HCT116 (cell line): Measurements from ENCODE around the gene FMNL1. TPM values are rescaled to one million over a fixed set of nuclear protein-coding genes. Genes with fewer than 3 reads are reported as not detected.

Source experiments
- ATAC-seq: fragments of 200-7000 bp; cut with Tn5 transposase; 2 replicates; pipeline ENCODE4 v1.9.1; 2020; ENCODE audit warnings: mild to moderate bottlenecking, moderate library complexity
- BruUV-seq: library from RNA; stranded (reverse); fragments of 400-500 nt; replicated peaks from 2 replicates; lab custom pipeline; 2021; lab: Mats Ljungman, UMichigan
- CTCF ChIA-PET: fragments of 300-600 bp; sonication (Branson Sonifier 250); formaldehyde crosslinking; loops from one replicate; lab custom pipeline; 2021; ENCODE audit warnings: antibody characterized with exemption; lab: Charles Lee
- POLR2A ChIA-PET: fragments of 300-600, 350-600 bp; sonication (Branson Sonifier 250); formaldehyde crosslinking; loops from one replicate; lab custom pipeline; 2021; ENCODE audit warnings: antibody characterized with exemption; lab: Charles Lee
- RAD21 ChIA-PET, 2 experiments: fragments of 300-600 bp; sonication (Branson Sonifier 250); formaldehyde crosslinking; loops; one replicate each; lab custom pipeline; 2023; ENCODE audit warnings: low total read pairs in 2 of 2; ENCODE audit not compliant: uncharacterized antibody in 2 of 2, unreplicated experiment in 2 of 2, low non-redundant PET in 1 of 2; lab: Charles Lee
- DNase-seq: peaks from one replicate; pipeline ENCODE4 v3.0.0-alpha.2; 2010; ENCODE audit warnings: low read depth, low spot score
- H2AFZ ChIP-seq: fragments of 200-600 bp; shearing (Covaris generic), sonication (generic); 2 replicates; pipeline ENCODE4 v1.6.1; 2017; ENCODE audit warnings: low read depth, mixed run types, mixed read lengths, antibody characterized with exemption, low read length; ENCODE audit not compliant: poor library complexity, severe bottlenecking
- H3K27ac ChIP-seq: 2 replicates; pipeline ENCODE4 v1.5.1; 2012; ENCODE audit warnings: low read depth, low read length
- H3K27me3 ChIP-seq: fragments of 200-600 bp; sonication (generic); 2 replicates; pipeline ENCODE4 v1.6.1; 2016; ENCODE audit warnings: mixed run types, low read length, mixed read lengths; ENCODE audit not compliant: insufficient read depth
- H3K36me3 ChIP-seq, 2 experiments: fragments of 200-500 bp in 1 of 2; fragments of 200-600 bp in 1 of 2; sonication (Bioruptor generic) in 1 of 2; sonication (generic) in 1 of 2; 2 replicates each; pipeline versions ENCODE4 v1.5.1 to v1.6.1; 2014 to 2016; ENCODE audit warnings: low read length in 2 of 2, inconsistent platforms in 1 of 2, mixed read lengths in 1 of 2, mixed run types in 1 of 2; ENCODE audit not compliant: insufficient read depth in 2 of 2, control insufficient read depth in 1 of 2
- H3K4me1 ChIP-seq, 2 experiments: fragments of 200-600 bp in 1 of 2; sonication (generic) in 1 of 2; 2 replicates each; pipeline versions ENCODE4 v1.5.1 to v1.6.1; 2012 to 2017; ENCODE audit warnings: low read length in 2 of 2, inconsistent platforms in 1 of 2, mild to moderate bottlenecking in 1 of 2, mixed read lengths in 1 of 2, mixed run types in 1 of 2, moderate library complexity in 1 of 2; ENCODE audit not compliant: insufficient read depth in 2 of 2, control insufficient read depth in 1 of 2
- H3K4me2 ChIP-seq: fragments of 200-600 bp; sonication (generic); 2 replicates; pipeline ENCODE4 v1.6.1; 2017; ENCODE audit warnings: mixed run types, low read length, mixed read lengths
- H3K4me3 ChIP-seq, 2 experiments: fragments of 200-600 bp in 1 of 2; sonication (generic) in 1 of 2; replicated peaks in 1 of 2; 2 replicates each; pipeline ENCODE4 v1.5.1; 2011 to 2016; ENCODE audit warnings: low read length in 2 of 2, control low read depth in 1 of 2, low read depth in 1 of 2, mild to moderate bottlenecking in 1 of 2, mixed read lengths in 1 of 2, mixed run types in 1 of 2
- H3K79me2 ChIP-seq: fragments of 200-600 bp; sonication (generic); 2 replicates; pipeline ENCODE4 v1.6.1; 2017; ENCODE audit warnings: mild to moderate bottlenecking, mixed run types, low read length, moderate library complexity, mixed read lengths; ENCODE audit not compliant: insufficient read depth
- H3K9ac ChIP-seq: fragments of 200-600 bp; sonication (generic); 2 replicates; pipeline ENCODE4 v1.6.1; 2016; ENCODE audit warnings: low read length, mixed read lengths
- H3K9me2 ChIP-seq: fragments of 200-600 bp; sonication (generic), shearing (Covaris generic); 2 replicates; pipeline ENCODE4 v1.6.1; 2017; ENCODE audit warnings: mixed run types, mild to moderate bottlenecking, moderate library complexity; ENCODE audit not compliant: insufficient read depth
- H3K9me3 ChIP-seq, 2 experiments: fragments of 200-500 bp in 1 of 2; fragments of 200-600 bp in 1 of 2; sonication (Bioruptor generic) in 1 of 2; sonication (generic) in 1 of 2; 2 replicates each; pipeline ENCODE4 v1.6.1; 2014 to 2017; ENCODE audit warnings: low read length in 2 of 2, mixed read lengths in 2 of 2, inconsistent platforms in 1 of 2, low read depth in 1 of 2, mild to moderate bottlenecking in 1 of 2, mixed run types in 1 of 2, moderate library complexity in 1 of 2; ENCODE audit not compliant: control insufficient read depth in 1 of 2, insufficient read depth in 1 of 2
- H4K20me1 ChIP-seq: fragments of 200-600 bp; sonication (generic), shearing (Covaris generic); 2 replicates; pipeline ENCODE4 v1.6.1; 2017; ENCODE audit warnings: mixed run types, mild to moderate bottlenecking, moderate library complexity; ENCODE audit not compliant: insufficient read depth
- ELF1 ChIP-seq: IDR thresholded peaks from 2 replicates; pipeline ENCODE4 v1.6.1; 2012; ENCODE audit warnings: low read depth, borderline replicate concordance
- EZH2phosphoT487 ChIP-seq: fragments of 200-600 bp; IDR thresholded peaks from 2 replicates; pipeline ENCODE4 v1.6.1; 2018; ENCODE audit warnings: antibody characterized with exemption, borderline replicate concordance
- JUND ChIP-seq: IDR thresholded peaks from 2 replicates; pipeline ENCODE4 v1.6.1; 2012
- POLR2A ChIP-seq: IDR thresholded peaks from 2 replicates; pipeline ENCODE4 v1.7.0; 2011; ENCODE audit warnings: borderline replicate concordance; ENCODE audit not compliant: insufficient read depth, insufficient read length; ENCODE audit errors: extremely low read depth
- REST ChIP-seq: IDR thresholded peaks from 2 replicates; pipeline ENCODE4 v1.6.1; 2012; ENCODE audit warnings: low read depth
- ZNF274 ChIP-seq: fragments of 200-500 bp; sonication (Bioruptor generic); IDR thresholded peaks from 2 replicates; pipeline ENCODE4 v1.6.1; 2014; ENCODE audit warnings: mild to moderate bottlenecking, low read depth, low read length, inconsistent platforms
- intact Hi-C: fragments of 100-400 bp; cut with micrococcal nuclease; formaldehyde crosslinking; loops from 2 replicates; pipeline ENCODE4 v1.10.0; 2022
- total RNA-seq: library from RNA; stranded (reverse); gene quantifications from one replicate; pipeline ENCODE4 v1.2.1, GENCODE V29; 2021; ENCODE audit not compliant: unreplicated experiment

FMNL1 gene
- total RNA-seq, 1 experiment from 2014 or later, result 8.2 TPM

GRCh38 chr17:45240905-45241327 is 19.2 kb downstream of the FMNL1 start:
- BruUV-seq, result no TSS peak
- intact Hi-C loops, result no loop called here
- H3K27me3 ChIP-seq, result no peaks in the 10 kb centered on the region
- H3K9me3 ChIP-seq, result no peaks in the 10 kb centered on the region
- H3K9me2 ChIP-seq, result no peaks in the 10 kb centered on the region
- no peaks in the 10 kb centered on the region; a peak in 1 of 4 replicates for H3K4me1 ChIP-seq
- ATAC-seq, result no peak
- TF ChIP-seq JUND, result no peak
- TF ChIP-seq ZNF274, result no peak
- no peak for TF ChIP-seq POLR2A
- TF ChIP-seq REST, result no peak
- no peak for TF ChIP-seq EZH2phosphoT487
- TF ChIP-seq ELF1, result no peak
- TF ChIP-seq, all 23 proteins: peak for 0
- Histone ChIP-seq H4K20me1 (no peaks in the 10 kb centered on the region), H3K36me3 (no peaks in the 10 kb centered on the region), H2AFZ (no peak overlapping the region), H3K27ac (no peak overlapping the region), H3K79me2 (no peaks in the 10 kb centered on the region), H3K4me2 (no peak overlapping the region), H3K9ac (no peak overlapping the region), H3K4me3 (no peak overlapping the region)
- DNase-seq, result no peak
- ChIA-PET POLR2A (no interaction called here), CTCF (no interaction called here), RAD21 (no interaction called here)
